Measurements from ENCODE around the gene INSYN1.
"Not testable (repeated sequence)": the region's sequence is repeated elsewhere in the genome, so short reads cannot be mapped to it uniquely, and the experiment has no call there.

INSYN1 gene

GRCh38 chr15:73710321-73710720 lies 42.8 kb downstream of the INSYN1 start:
- DNase-seq (ENCODE audit: extremely low read depth, low read depth) = no peak
- H3K4me3 ChIP-seq (replicated peaks; ENCODE audit: low read depth, low read length) = no peak overlapping the region
- TF ChIP-seq CTCF (IDR thresholded peaks at IDR 0.05; ENCODE audit: low read depth, low read length, missing control alignments) = no peak

GRCh38 chr15:73709686-73710085 lies 43.5 kb downstream of the INSYN1 start:
- DNase-seq (ENCODE audit: extremely low read depth, low read depth) = no peak
- TF ChIP-seq CTCF (IDR thresholded peaks at IDR 0.05; ENCODE audit: low read depth, low read length, missing control alignments) = no peak
- no peak overlapping the region for H3K4me3 ChIP-seq (replicated peaks; ENCODE audit: low read depth, low read length)

DNA sequence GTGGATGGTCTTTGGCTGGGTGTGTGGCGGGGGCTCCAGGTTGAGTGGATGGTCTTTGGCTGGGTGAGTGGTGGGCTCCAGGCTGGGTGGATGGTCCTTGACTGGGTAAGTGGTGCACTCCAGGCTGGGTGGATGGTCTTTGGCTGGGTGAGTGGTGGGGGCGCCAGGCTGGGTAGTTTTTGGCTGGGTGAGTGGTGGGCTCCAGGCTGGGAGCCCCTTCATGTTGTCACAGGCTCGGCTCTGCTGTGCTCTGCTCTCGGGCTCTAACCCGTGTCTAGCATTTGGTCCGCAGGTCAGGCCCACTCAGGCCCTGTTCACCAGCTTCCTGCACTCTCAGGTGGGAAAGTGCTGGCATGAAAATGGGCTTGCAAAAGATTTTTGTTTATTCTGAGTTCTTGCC lies 43.9 kb downstream of the INSYN1 start:
- no peak overlapping the region for H3K4me3 ChIP-seq (replicated peaks; ENCODE audit: low read depth, low read length)
- DNase-seq (ENCODE audit: extremely low read depth, low read depth) = no peak
- TF ChIP-seq CTCF (IDR thresholded peaks at IDR 0.05; ENCODE audit: low read depth, low read length, missing control alignments) = no peak

DNA sequence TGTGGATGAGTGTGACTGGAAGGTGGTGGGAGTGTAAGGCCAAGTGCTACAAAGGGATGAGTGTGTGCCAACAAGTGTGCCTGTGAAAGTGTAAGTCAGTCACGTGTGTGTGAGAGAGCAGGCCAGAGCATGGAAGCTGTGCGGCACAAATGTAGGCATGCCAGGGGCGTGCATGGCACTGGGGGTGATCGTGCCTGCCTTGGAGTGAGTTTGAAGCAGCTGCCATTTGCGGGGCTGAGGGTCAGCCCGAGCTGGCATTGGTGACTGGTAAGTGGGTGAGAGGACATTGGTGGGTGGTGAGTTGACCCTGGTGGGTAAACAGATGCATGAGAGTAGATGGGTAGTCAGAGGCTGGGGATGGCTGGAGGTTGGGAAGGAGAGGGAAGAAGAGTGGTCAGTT lies 44.5 kb downstream of the INSYN1 start:
- DNase-seq (ENCODE audit: extremely low read depth, low read depth) = no peak
- H3K4me3 ChIP-seq (replicated peaks; ENCODE audit: low read depth, low read length) = no peak overlapping the region
- TF ChIP-seq CTCF (IDR thresholded peaks at IDR 0.05; ENCODE audit: low read depth, low read length, missing control alignments) = no peak

DNA sequence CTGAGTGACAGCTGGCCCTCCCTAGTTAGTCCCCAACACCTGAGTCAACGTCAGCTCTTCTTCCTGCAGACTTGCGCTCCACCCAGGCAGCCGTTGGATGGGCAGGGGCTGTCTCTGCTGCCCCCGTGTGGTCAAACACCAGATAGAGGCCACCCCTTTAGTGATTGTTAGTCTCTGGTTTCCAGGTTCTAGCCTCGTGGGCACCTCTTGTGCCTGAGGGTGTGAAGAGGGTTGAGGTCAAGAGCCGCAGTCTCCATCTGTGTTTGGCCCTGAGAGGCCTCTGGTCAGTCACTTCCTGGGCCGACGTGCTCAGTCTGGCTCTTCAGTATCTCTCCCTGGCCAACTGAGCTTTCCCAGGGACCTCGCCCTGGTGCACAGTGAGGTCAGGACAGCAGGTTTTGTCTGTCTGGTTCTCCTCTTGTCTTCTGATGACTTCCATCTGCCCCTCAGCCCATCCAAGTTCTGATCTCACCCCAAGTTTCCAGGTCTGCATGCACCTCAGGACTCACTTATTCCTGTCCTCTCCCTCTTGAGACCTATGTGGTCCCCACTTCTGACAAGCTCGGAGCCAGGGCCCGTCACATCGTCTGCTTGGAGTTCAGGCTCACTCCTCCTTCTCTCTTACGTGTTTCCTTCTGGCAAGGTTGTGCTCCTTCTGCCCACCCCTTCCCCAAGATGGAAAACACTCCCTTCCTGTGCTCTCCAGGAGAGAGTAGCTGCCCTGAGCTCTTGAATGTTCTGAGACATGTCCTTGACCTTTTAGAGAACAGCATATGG lies 48.1 kb downstream of the INSYN1 start:
- no peak for DNase-seq (ENCODE audit: extremely low read depth, low read depth)
- TF ChIP-seq CTCF (IDR thresholded peaks at IDR 0.05; ENCODE audit: low read depth, low read length, missing control alignments) = peak; percentile 88
- H3K4me3 ChIP-seq (replicated peaks; ENCODE audit: low read depth, low read length) = no peak overlapping the region

DNA sequence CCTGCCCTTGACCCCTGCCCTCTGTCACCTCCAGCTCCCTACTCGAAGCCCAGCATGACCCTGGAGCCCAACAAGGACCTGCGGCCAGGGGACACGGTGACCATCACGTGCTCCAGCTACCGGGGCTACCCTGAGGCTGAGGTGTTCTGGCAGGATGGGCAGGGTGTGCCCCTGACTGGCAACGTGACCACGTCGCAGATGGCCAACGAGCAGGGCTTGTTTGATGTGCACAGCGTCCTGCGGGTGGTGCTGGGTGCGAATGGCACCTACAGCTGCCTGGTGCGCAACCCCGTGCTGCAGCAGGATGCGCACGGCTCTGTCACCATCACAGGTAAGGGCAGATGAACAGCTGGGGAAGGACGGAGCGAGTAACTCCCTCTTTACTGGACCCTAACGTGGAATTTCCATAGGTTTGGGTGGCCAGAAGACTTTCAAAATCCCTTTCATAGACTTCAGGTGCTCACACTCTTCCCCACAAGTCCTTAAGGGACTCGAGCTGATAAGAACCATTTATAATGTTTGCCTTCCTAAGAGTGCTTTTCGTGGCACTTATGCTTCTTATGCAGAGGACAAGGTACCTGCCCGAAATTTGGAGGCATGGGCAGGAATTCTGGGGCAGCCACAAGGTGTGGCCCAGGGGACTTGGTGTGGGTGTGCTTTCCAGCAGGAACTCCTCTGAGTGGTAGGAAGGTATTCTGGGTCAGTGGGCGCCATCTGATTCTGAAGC lies 48.8 kb downstream of the INSYN1 start:
- H3K4me3 ChIP-seq (replicated peaks; ENCODE audit: low read depth, low read length); DNase-seq (ENCODE audit: extremely low read depth, low read depth): not testable (repeated sequence)

DNA sequence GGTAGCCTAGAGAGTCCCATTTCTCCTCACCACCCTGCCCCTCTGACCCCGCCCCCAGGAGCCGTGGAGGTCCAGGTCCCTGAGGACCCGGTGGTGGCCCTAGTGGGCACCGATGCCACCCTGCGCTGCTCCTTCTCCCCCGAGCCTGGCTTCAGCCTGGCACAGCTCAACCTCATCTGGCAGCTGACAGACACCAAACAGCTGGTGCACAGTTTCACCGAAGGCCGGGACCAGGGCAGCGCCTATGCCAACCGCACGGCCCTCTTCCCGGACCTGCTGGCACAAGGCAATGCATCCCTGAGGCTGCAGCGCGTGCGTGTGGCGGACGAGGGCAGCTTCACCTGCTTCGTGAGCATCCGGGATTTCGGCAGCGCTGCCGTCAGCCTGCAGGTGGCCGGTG lies 49.5 kb downstream of the INSYN1 start:
- H3K4me3 ChIP-seq (replicated peaks; ENCODE audit: low read depth, low read length); DNase-seq (ENCODE audit: extremely low read depth, low read depth): not testable (repeated sequence)

- not testable (repeated sequence) for H3K4me3 ChIP-seq (replicated peaks; ENCODE audit: low read depth, low read length); DNase-seq (ENCODE audit: extremely low read depth, low read depth)
These were observed 50.6 kb downstream of the INSYN1 start for GRCh38 chr15:73702311-73703239.
